GM12892 (cell line): ENCODE data around the gene SCARB1.

ENCODE experiments used
- POLR2A ChIP-seq: IDR thresholded peaks from 2 replicates; pipeline ENCODE4 v1.6.1; 2011; ENCODE audit warnings: low read depth, low read length, control low read depth
- POLR2AphosphoS5 ChIP-seq: IDR thresholded peaks from 2 replicates; pipeline ENCODE4 v1.6.1; 2011; ENCODE audit warnings: low read depth, low read length, control low read depth
- TAF1 ChIP-seq: IDR thresholded peaks from 2 replicates; pipeline ENCODE4 v1.6.1; 2011; ENCODE audit warnings: low read depth, mild to moderate bottlenecking, control low read depth, low read length, borderline replicate concordance

- TF ChIP-seq POLR2A (no peak), POLR2AphosphoS5 (no peak), TAF1 (no peak)
Observed at GRCh38 chr12:124736115-124737039, 127.3 kb downstream of the SCARB1 start.
